Measurements from ENCODE around the gene JAK1.
"Not testable (repeated sequence)": the region's sequence is repeated elsewhere in the genome, so short reads cannot be mapped to it uniquely, and the experiment has no call there.

The JAK1 gene

GRCh38 chr1:64966158-64966971 lies at the start of gene JAK1:
Gene JAK1, minus strand, starts transcription at chr1:64966549. Its CDS starts 80,285 bp downstream, at chr1:64886264.
- peaks cover 7% of the 10 kb centered on the region for H3K4me1 ChIP-seq (ENCODE audit: insufficient read depth, low read length)
- H3K36me3 ChIP-seq (ENCODE audit: insufficient read depth, low read length), result no peaks in the 10 kb centered on the region

GRCh38 chr1:65014321-65014720 lies 48.0 kb upstream of the JAK1 start:
- Histone ChIP-seq H3K4me1 (ENCODE audit: insufficient read depth, low read length) (no peaks in the 10 kb centered on the region), H3K9ac (ENCODE audit: low read depth, low read length) (no peak overlapping the region), H3K36me3 (ENCODE audit: insufficient read depth, low read length) (no peaks in the 10 kb centered on the region), H3K9me3 (ENCODE audit: control insufficient read depth, insufficient read depth, low read length) (no peaks in the 10 kb centered on the region; the same call in 1 of the 2 replicates)

More at GRCh38 chr1:64966158-64966971, at the start of gene JAK1:
- H3K9me3 ChIP-seq (ENCODE audit: control insufficient read depth, insufficient read depth, low read length), result no peaks in the 10 kb centered on the region
- H3K9ac ChIP-seq (ENCODE audit: low read depth, low read length), result peak within 1 kb of the TSS; percentile 93

- Histone ChIP-seq H3K4me1 (ENCODE audit: insufficient read depth, low read length) (no peaks in the 10 kb centered on the region), H3K36me3 (ENCODE audit: insufficient read depth, low read length) (no peaks in the 10 kb centered on the region), H3K9ac (ENCODE audit: low read depth, low read length) (no peak overlapping the region), H3K9me3 (ENCODE audit: control insufficient read depth, insufficient read depth, low read length) (no peaks in the 10 kb centered on the region; the same call in 1 of the 2 replicates)
Measured at GRCh38 chr1:65011983-65012382, 45.6 kb upstream of the JAK1 start.

GRCh38 chr1:65009724-65010420 lies 43.5 kb upstream of the JAK1 start:
- no peaks in the 10 kb centered on the region; the same call in 1 of the 2 replicates for H3K9me3 ChIP-seq (ENCODE audit: control insufficient read depth, insufficient read depth, low read length)
- H3K9ac ChIP-seq (ENCODE audit: low read depth, low read length), result no peak overlapping the region
- no peaks in the 10 kb centered on the region for H3K4me1 ChIP-seq (ENCODE audit: insufficient read depth, low read length)

DNA sequence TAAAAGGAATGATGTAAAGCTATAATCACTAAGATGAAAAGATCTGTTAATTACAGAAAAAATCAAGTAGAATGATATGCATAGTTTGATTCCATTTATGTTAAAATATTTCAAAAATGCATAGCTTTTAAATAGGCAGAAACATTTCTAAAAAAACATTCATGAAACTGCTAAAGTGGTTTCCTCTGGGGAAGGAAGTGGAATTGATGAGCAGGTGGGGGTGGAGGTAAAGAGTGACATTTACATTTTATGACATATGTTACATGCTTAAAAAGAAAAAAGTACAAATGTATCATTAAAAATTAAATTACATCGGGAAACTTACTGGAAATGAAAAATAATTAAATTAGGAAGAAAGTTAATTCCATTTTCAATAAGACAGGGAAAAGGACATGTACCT lies 42.8 kb upstream of the JAK1 start:
- H3K4me1 ChIP-seq (ENCODE audit: insufficient read depth, low read length), result no peaks in the 10 kb centered on the region
- H3K9me3 ChIP-seq (ENCODE audit: control insufficient read depth, insufficient read depth, low read length), result no peaks in the 10 kb centered on the region; the same call in 1 of the 2 replicates
- no peak overlapping the region for H3K9ac ChIP-seq (ENCODE audit: low read depth, low read length)
- no peaks in the 10 kb centered on the region for H3K36me3 ChIP-seq (ENCODE audit: insufficient read depth, low read length)

More at GRCh38 chr1:65009724-65010420, 43.5 kb upstream of the JAK1 start:
- H3K36me3 ChIP-seq (ENCODE audit: insufficient read depth, low read length), result no peaks in the 10 kb centered on the region

DNA sequence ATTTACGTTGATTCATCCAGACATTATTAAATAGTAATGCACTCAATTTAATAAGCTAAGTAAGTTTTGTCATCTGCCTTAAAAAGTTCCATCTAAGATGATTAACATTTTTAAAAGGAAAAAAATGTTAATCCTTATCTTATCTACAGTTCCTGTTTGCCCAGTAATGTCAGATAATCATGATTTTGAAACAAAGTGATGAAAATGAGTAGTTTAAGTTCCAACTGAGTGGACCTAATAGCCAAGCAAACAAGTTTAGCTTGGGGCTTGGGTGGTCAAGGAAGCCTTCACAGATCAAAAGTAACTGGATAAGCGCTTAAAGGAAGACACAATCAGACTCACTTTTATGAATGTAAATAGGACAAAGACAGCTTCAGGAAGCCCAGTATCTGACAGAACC lies 40.5 kb upstream of the JAK1 start:
- no peaks in the 10 kb centered on the region for H3K9me3 ChIP-seq (ENCODE audit: control insufficient read depth, insufficient read depth, low read length)
- no peaks in the 10 kb centered on the region for H3K36me3 ChIP-seq (ENCODE audit: insufficient read depth, low read length)
- no peaks in the 10 kb centered on the region for H3K4me1 ChIP-seq (ENCODE audit: insufficient read depth, low read length)
- no peak overlapping the region for H3K9ac ChIP-seq (ENCODE audit: low read depth, low read length)

DNA sequence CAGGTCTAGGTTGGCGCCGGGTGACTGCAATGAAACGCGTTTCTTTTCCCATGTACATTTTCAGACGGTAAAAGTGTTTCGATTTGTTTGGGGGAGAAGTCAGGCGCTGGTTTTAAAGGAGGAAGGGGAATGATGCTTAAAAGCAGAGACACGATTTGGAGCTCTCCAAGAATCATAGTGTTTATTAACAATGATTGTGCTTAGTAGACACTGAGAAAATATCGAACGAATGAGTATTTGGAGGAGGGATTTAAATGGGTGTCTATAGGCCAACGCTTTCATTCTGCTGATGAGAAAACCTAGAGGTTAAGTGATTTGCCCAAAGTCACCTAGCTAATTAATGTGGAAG lies 36.9 kb upstream of the JAK1 start:
- Histone ChIP-seq H3K9me3 (ENCODE audit: control insufficient read depth, insufficient read depth, low read length) (peaks cover 6% of the 10 kb centered on the region; the same call in 1 of the 2 replicates), H3K9ac (ENCODE audit: low read depth, low read length) (peak overlapping the region; percentile 70), H3K36me3 (ENCODE audit: insufficient read depth, low read length) (no peaks in the 10 kb centered on the region), H3K4me1 (ENCODE audit: insufficient read depth, low read length) (no peaks in the 10 kb centered on the region)

DNA sequence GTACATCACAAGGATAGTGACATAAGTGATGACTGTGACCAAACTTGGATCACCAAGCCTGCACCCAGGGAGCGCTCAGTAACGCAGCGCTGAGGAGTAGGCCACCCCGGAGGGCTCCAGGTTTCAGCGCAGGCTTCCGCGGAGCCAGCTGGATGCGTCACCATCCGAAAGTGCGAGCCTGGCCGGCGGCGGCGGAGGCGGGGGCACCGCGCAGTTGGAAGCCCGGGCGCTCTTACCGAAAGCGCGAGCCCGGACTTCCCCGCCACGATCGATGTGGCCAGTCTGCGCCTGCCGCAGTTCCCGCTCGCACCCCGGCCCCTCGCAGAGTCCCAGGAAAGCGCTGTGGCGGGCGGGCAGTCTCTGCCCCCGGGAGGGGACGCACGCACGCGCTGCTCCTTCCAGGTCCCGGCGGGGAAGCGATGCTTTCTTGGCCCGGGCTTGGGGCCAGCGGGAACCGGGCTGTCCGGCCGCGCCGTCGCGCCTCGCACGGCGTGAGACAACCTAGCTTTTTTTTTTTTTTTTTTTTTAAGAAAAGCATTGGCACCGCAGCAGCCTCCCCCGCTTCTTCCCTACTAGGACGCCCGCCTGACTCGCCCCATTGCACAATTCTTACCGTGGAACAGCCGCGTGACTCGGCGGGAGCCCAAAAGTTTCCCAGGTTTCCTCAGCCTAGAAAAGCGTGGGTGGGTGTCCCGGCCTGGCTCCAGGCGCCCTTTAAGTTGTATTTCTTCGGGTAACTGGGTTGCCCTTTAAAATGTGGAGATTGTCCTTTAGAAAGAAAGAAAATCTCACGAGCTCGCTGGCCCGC lies 36.4 kb upstream of the JAK1 start:
- Histone ChIP-seq H3K36me3 (ENCODE audit: insufficient read depth, low read length) (no peaks in the 10 kb centered on the region), H3K9me3 (ENCODE audit: control insufficient read depth, insufficient read depth, low read length) (peaks cover 6% of the 10 kb centered on the region; the same call in 1 of the 2 replicates), H3K9ac (ENCODE audit: low read depth, low read length) (peak overlapping the region; percentile 70), H3K4me1 (ENCODE audit: insufficient read depth, low read length) (no peaks in the 10 kb centered on the region)

DNA sequence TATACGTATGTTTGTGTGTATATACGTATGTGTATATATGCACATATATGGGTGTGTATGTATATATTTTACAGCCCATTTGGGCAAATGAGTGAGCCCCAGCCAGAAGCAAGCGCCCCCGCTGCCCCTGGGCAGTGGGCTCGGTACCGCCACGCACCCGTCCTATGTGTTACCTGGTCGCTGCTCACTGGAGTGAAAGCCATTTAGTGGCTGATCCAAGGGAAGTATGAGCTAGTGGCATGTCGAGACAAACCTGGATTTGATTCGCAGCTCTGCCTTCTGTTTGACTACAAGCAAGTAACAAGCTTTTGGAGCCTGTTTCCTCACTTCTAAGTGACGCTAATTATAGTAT lies 35.8 kb upstream of the JAK1 start:
- Histone ChIP-seq H3K36me3 (ENCODE audit: insufficient read depth, low read length) (no peaks in the 10 kb centered on the region), H3K9ac (ENCODE audit: low read depth, low read length) (peak overlapping the region; percentile 70), H3K9me3 (ENCODE audit: control insufficient read depth, insufficient read depth, low read length) (peaks cover 6% of the 10 kb centered on the region; the same call in 1 of the 2 replicates), H3K4me1 (ENCODE audit: insufficient read depth, low read length) (no peaks in the 10 kb centered on the region)

DNA sequence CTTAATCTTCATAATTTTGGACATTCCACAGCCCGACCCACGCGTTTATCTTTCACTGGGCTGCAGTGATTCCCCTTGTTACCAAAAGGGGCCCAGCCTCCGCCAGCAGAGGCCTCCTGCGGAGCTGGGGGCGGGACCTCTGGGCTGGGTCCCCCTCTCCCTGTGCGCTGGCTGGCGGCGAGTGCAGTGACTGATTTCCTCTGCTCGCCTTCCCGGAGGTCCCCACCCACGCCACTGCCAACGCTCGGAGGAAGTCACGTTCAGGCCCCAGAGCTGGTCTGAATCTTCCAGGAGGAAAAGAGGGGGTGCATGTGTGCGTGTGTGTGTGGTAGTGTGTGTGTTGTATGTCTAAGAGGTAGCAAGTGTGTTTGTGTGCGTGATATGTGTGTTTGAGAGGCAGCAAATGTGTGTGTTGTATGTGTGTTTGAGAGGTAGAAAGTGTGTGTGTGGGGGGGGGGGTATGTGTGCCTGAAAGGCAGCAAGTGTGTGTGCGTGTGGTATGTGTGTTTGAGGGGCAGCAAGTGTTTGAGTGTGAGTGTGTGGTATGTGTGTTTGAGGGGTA lies 35.0 kb upstream of the JAK1 start:
- H3K4me1 ChIP-seq (ENCODE audit: insufficient read depth, low read length), result no peaks in the 10 kb centered on the region
- peaks cover 6% of the 10 kb centered on the region; the same call in 1 of the 2 replicates for H3K9me3 ChIP-seq (ENCODE audit: control insufficient read depth, insufficient read depth, low read length)
- H3K9ac ChIP-seq (ENCODE audit: low read depth, low read length), result peak overlapping the region; percentile 70; the same call in 1 of the 2 replicates
- no peaks in the 10 kb centered on the region for H3K36me3 ChIP-seq (ENCODE audit: insufficient read depth, low read length)

GRCh38 chr1:64998425-64998948 lies 32.1 kb upstream of the JAK1 start:
- H3K9ac ChIP-seq (ENCODE audit: low read depth, low read length); H3K4me1 ChIP-seq (ENCODE audit: insufficient read depth, low read length); H3K9me3 ChIP-seq (ENCODE audit: control insufficient read depth, insufficient read depth, low read length); H3K36me3 ChIP-seq (ENCODE audit: insufficient read depth, low read length): not testable (repeated sequence)

DNA sequence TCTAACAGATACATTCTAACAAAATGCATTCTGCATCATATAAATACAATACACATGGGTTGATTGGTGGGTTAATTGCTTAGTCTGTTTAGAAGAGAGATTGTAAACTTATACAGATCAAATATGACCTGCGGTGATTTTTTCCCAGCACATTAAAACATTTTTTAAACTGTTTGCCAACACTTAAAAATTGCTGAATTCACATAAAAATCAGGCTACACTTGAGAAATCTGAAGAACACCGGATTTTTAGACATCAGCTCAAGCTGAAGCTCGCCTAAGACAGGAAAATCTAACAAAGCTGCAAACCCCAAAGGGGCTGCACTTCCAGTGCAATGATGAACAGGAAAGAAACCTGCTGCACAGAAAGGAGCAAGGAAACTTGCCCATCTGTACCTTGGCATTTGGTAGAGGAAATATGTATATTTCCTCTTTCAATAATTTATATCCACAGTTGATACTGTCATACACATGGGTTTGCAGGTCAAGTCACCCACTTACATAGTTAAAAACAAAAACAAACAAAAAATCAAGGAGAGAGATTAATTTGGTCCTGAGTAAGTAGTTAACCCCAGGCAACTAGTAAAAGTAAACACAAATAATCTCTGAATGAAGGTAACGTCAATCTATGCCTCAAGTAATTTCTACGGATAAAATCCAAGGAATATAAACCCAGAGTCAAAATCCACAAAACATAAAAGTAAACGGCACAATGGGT lies 30.4 kb upstream of the JAK1 start:
- Histone ChIP-seq H3K9ac (ENCODE audit: low read depth, low read length) (no peak overlapping the region), H3K4me1 (ENCODE audit: insufficient read depth, low read length) (no peaks in the 10 kb centered on the region), H3K36me3 (ENCODE audit: insufficient read depth, low read length) (no peaks in the 10 kb centered on the region), H3K9me3 (ENCODE audit: control insufficient read depth, insufficient read depth, low read length) (peaks cover 6% of the 10 kb centered on the region; the same call in 1 of the 2 replicates)

DNA sequence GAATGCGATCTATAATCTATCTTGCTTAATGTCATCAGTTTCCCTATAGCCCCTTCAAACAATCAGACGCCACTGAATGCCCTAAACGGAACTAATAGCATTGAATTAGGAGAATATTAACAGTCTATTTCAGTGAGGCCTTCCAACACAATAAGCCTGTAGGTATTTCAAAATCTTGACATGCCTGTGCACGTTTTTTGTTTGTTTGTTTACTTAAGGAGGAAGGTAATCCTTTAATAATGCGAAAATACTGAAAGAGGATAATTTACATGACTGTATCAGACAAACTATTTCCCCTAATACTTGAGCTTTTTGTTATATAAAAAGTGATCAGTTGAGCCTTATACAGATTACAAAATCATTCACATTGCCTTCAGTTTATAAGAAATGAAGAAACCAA lies 29.0 kb upstream of the JAK1 start:
- Histone ChIP-seq H3K36me3 (ENCODE audit: insufficient read depth, low read length) (no peaks in the 10 kb centered on the region), H3K9me3 (ENCODE audit: control insufficient read depth, insufficient read depth, low read length) (peaks cover 6% of the 10 kb centered on the region; the same call in 1 of the 2 replicates), H3K9ac (ENCODE audit: low read depth, low read length) (no peak overlapping the region), H3K4me1 (ENCODE audit: insufficient read depth, low read length) (no peaks in the 10 kb centered on the region)
